LHCN-M2 (cell line): ENCODE measurements around the gene UBE2J2. TPM values are rescaled to one million over a fixed set of nuclear protein-coding genes. Genes with fewer than 3 reads are reported as not detected.
"Not testable (repeated sequence)": the region's sequence is repeated elsewhere in the genome, so short reads cannot be mapped to it uniquely, and the experiment has no call there.

ENCODE experiments used
- DNase-seq: peaks from one replicate; pipeline ENCODE4 v3.0.0-alpha.2; 2012; ENCODE audit warnings: low read depth
- polyA plus RNA-seq: library from polyadenylated mRNA; unstranded; fragments of >200 nt; gene quantifications from one replicate; pipeline ENCODE4 v1.2.1, GENCODE V29; 2012; ENCODE audit warnings: missing spikeins
- total RNA-seq: library from RNA; depleted of rRNA; stranded (reverse); fragments of >200 nt; gene quantifications from 2 replicates; pipeline ENCODE4 v1.2.3, GENCODE V29; 2014; rRNA removed

Gene UBE2J2
- 57.4 and 62.3 TPM in 2 replicates for total RNA-seq
- 45.4 TPM for polyA plus RNA-seq

DNA sequence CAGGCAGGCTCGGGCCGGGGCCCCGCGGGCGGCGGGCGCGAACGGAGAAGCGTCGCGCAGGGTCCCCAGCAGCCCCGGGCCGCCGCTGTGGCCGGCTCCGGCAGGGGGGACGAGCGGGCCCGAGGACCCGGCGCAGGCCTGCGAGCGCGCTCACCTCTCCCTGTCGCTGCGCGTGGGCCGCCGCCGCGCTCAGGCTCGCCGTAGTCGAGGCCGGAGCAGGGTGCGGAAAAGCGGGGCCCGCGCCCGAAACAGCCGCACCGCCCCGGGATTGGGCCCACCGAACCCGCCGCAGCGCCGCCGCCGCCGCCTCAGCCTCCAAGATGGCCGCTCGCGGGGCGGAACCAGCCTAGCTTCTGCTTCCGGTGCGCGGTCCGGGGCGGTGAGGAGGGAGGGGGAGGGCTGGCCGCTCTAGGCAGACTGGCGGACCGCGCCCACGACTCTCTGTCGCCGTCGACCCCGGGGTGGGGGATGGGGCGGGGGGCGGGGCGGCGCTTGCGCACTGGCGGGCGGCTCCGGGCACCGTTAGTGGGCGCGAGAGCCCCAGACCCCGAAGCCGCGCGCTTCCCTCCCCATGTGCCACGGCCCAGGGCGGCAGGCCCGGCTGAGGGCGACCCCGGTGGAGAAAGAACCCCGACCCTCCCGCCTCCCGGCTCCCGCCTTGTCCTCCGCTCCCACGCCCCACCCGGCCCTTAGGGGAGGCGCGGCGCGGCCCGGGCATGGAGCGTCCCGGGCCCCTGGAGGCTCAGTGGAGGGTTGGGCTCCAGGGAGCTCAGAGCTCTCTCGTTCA lies at the start of gene UBE2J2:
Gene UBE2J2 (minus strand): TSS at position 343 of the 787 bp plus-strand sequence. CDS start 5,862 bp downstream, outside the sequence.
- peak; percentile 82 for DNase-seq

DNA sequence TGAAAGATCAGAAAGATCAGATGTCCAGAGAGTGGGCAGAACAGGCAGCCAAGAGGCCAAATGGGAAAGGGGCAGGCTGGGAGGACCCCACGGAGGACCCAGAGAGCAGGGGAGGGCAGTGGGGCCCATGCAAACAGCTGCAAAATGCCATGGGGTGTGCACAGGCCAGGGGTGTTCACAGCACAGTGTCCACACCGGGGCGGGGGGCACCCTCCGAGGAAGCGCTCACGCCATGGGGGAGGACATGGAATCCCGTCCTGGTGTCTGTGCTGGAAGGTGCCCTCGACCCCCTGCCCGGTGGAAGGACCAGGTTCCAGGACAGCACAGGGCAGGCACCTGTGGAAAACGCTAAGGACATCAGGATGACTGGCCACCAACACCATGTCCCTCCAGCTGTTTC lies 49.3 kb upstream of the UBE2J2 start:
- no peak for DNase-seq

DNA sequence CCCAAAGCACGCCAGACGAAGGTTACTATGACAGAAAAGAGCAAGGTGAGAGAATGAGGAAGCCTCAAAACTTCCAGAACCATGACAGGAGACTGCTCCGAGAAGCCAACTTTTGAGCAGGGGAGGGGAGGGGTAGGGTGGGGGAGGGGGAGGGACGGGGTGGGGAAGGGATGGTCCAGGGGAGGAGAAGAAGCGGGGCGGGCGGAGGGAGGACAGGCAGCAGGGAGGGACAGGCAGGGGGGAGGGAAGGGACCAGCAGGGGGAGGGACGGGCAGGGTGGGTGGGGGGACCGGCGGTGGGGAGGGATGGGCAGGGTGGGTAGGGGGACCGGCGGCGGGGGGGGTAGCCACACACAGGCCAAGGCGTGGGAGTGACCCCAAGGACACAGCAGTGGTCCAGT lies 48.8 kb upstream of the UBE2J2 start:
- no peak for DNase-seq

DNA sequence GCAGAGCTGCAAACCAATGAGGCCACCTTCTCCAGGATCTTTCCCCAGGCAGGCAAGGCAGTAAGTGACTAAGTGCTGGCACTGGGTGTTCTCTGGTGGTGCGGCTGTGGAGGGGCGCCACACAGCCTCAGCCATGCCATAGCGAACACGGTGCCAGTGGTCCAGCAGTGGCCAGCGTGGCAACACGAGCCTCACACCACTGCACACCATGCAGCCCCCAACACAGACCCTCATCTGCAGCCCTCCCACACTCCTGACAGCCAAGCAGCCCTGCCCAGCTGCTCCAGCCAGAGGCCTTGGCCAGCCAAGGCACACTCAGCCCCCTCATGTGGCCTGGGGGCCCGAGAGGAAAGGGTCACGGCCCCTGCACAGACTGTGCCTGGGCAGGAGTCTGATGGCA lies 47.8 kb upstream of the UBE2J2 start:
- DNase-seq = no peak

DNA sequence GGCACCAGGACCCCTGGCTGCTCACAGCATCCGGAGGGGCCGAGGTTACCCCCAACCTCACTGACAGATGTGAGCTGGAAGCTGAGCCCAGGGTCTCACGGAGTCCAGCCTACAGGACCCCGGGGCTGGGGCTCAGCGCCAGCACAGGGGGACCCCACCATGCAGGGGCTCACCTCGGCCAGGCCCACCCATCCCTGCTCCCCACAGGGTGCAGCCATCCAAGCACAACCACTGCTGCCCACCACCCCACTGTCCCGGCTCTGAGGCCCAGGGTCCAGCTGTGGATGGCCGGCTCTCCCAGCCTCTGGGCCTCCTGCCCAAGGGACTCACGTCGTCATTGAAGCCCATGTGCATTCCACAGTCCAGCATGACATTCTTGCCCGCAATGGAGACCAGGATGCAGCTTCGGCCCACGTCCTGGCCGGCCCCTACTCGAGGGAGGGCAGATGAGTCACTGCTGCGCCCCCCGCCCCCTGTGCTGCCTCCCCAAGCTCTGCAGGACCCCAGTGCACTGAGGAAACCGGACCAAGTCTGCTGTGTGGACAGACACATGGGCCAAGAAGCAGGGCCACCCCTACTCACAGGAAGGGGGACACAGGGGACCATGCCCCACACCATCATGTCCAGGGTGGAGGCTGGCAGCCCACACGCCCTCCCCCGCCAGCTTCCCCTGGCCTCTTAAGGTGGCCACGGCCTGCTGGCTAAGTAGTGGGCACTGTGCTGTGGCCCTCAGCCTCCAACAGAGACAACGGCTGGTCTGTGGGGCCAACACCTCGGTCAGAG lies 47.2 kb upstream of the UBE2J2 start:
- DNase-seq = no peak

DNA sequence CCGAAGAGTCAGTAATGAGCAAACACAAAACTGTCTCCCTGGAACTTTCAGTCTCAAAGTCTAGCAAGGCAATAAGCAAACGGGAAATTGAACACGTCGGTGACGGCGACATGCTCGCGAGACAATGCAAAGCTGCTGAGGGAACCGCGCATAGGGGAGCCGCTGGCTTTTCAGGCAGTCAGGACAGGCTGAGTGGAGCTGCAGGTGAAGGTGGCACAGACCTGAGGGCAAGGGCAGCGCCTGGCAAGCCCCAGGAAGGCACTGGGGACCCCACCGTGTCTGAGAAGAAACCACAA lies 45.9 kb upstream of the UBE2J2 start:
- DNase-seq = no peak

DNA sequence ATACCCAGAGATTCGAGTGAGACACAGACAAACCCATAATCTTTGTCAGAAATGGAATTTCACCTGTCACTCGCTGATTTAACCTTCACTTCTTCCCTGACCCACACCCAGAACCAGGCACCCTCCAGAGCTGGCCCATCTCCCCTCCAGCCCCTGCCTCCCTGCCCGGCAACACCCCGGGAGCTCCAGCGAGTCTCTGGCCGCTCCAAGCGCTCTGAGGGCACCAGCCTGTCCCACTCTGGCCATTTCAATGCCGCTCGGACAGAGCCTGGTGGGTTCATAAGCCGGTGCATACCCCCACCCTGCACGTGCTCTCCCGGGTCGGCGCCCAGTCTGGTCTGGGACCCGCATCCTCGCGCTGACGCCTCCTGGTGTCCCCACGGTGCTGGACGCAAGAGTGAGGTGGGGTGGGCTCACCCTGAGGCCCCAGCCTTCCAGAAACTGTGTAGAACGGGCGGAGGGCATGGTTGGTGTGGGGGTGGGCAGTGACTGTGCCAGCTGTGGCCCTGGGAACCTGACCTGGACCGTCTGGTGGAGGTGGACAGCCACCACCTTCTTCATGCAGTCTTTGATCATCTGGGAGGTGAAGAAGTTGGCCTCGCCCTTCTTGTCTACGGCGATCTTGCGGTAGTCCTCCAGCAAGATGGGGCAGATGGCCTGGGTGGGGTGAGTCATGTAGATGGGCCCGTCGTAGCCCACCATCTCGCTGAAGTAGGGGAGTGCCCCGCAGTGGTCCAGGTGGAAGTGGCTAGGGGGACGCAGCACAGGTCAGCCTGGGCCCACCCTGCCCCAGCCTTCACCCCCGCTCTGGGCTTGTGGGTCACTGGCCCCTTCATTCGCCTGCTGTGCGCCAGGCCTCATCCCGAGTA lies 45.4 kb upstream of the UBE2J2 start:
- no peak for DNase-seq

DNA sequence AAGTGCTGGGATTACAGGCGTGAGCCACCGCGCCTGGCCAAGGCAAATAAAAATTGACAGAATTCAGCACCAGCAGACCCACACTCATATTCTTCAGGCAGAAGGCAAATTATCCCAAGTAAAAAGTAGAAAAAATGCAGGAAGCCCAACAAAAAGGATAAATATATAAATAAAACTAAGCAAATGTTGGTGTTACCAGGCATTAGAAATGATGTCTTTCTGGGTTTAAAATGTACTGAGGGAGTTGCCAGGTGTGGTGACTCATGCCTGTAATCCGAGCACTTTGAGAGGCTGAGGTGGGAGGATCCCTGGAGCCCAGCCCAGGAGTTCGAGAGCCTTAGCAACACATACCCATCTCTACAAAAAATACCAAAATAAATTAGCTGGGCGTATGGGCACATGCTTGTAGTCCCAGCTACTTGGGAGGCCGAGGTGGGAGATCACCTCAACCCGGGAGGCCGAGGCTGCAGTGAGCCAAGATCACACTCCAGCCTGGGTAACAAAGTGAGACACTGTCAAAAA lies 44.5 kb upstream of the UBE2J2 start:
- peak; percentile 95 for DNase-seq

DNA sequence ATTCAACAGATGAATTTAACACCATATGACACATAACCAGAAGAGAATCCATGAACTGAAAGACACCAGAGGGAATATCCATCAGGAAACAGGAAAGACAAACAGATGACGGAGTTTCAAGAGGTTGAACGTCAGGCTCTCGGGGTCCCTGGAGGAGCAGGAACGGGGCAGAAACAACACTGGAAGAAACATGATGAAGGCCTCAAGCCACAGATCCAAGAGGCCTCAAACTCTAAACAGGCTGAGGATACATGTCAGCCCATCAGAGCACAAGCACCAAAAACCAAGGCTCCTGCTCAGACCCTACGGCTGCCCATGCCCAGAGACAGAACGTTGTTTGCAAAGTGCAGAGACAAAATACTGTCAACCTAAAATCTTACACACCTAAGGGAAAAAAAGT lies 43.8 kb upstream of the UBE2J2 start:
- no peak for DNase-seq

DNA sequence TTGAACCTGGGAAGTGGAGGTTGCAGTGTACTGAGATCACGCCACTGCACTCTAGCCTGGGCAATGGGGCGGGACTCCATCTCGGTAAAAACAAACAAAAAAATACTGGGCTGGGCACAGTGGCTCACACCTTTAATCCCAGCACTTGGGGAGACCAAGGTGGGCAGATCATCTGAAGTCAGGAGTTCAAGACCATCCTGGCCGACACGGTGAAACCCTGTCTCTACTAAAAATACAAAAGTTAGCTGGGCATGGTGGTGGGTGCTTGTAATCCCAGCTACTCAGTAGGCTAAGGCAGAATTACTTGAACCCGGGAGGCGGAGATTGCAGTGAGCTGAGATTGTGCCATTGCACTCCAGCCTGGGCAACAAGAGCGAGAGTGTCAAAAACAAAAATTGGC lies 42.5 kb upstream of the UBE2J2 start:
- not testable (repeated sequence) for DNase-seq

DNA sequence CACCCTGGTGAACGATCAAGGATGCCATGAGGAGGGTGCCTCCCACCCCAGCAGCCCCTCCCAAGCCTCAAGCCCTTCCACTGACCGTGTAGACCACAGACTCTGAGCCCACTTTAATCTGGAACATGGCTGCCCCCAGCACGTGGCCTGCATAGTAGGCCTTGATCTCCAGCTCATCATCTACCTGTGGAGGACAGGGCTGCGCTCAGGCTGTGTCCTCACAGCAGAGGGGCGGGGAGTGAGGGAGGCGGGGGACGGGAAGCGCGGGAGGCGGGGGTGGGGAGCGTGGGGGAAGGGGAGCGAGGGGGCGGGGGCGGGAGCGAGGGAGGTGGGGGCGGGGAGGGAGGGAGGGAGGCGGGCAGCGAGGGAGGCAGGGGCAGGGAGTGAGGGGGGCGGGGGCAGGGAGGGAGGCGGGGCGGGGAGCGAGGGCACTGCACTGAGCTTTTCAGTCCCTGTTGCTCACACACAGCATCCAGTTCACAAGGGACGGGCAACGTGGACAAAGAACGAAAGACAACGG lies 41.8 kb upstream of the UBE2J2 start:
- DNase-seq = no peak

DNA sequence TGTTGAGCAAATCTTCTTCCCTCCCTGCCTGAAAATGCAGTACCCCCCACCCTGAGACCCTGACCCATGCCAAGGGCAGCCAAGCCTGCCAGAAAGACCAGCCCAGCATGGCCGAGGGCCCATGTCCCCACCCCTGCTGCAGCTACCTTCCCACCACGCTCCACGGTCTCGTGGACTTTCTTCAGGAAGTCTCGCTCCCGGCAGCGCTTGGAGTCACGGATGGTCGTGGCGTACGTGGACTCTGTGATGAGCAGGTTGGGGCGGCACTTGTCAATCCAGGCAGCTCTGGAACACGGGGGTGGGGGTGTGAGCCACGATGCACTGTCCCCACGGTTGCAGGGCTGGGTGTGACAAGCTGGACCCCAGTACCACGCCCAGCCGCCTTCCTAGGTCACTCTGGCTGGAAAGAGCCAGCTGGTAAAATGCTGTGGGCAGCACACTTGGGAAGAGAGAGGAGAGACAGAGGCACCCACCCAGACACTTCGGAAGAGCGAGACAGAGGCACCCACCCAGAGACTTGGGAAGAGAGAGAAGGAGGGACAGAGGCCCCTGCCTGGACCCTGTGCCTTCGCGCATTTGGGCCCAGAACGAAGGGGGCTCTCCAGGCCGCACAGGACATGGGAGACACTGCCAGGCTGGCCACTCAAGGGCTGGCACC lies 41.2 kb upstream of the UBE2J2 start:
- no peak for DNase-seq

DNA sequence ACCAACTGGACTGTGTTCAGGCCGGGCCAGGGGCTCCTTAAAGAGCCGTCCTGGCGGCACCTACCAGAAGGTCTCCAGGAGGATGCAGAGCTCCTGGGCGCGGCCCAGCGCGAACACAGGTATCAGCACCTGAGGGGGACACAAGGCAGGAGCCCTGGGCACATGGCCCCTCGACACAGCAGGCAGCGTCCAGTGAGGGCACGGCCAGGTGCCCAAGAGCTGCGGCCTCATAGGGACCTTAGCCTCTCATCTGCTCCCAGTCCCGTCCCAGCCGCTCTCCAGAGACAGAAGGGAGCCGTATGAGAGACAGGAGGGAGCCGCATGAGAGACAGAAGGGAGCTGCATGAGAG lies 40.6 kb upstream of the UBE2J2 start:
- DNase-seq = no peak

DNA sequence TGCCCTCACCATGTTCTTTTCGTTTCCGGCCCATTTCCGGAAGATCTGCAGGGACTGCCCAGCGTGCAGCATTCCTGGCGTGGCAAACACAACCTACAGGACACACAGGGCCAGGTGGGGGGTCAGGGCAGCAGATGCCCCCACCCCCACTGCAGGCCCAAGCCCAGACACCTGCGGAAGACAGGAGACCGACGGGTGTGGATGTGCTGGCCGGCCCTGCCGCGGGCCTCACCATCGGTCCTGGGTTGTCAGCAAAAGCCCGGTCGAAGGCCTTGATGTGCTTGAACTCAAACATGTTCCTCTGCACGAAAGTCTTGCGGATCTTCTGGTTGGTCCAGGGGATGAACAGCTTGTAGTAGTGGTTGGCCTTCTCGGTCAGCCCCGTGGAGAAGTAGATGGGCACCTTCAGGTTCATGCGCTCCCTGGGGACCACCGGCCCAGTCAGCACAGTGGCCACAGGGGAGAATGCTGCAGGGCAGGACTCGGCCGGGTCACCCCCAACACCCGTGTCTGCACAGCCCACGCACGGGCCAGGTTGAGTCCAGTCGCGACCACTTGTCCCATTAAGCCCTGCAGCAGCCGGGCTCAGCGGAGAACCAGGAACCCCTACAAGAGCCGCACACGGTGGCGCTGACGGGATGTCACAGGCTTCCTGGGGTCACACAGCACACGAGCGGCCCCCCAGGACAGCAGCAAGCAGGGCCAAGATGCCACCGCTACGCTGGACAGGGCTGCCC lies 40.0 kb upstream of the UBE2J2 start:
- no peak for DNase-seq

DNA sequence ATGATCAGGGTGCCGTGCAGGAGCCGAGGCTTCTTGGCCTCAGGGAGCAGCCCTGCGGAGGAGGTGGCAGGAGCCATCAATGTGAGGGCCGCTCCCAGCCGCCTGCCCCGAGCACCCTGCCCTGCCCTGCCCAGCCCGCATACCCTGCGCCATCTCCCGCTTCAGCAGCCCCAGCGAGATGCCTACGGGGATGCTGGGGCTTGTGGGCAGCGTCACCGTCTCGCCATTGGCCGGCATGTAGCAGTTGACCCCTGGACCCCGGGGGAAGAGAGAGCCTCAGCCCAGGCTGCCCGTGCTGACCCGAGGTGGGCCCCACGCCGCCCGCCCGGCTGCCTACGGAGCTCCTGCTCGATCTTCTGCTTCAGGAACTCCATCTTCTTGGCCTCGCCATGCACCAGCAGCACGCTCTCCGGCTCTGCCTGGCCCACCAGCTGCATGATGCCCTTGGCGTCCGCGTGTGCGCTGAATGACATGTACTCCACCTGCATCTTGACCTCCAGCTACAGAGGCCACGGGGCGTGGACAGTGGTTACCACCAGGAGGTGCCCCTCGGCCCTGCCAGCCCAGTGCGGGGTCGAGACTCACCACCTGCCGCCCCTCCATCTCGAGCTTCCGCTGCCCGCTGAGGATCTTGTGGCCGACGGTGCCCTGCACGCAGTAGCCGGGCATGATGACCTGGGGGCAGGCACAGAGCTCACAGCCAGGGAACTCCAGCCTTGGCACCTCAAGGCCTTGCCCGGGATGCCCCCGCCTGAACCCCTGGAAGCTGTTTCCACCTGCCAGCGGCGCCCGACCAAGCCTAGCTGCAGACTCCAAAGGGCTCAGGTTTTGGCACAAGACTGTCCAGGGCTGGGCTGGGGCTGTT lies 39.0 kb upstream of the UBE2J2 start:
- DNase-seq = no peak

DNA sequence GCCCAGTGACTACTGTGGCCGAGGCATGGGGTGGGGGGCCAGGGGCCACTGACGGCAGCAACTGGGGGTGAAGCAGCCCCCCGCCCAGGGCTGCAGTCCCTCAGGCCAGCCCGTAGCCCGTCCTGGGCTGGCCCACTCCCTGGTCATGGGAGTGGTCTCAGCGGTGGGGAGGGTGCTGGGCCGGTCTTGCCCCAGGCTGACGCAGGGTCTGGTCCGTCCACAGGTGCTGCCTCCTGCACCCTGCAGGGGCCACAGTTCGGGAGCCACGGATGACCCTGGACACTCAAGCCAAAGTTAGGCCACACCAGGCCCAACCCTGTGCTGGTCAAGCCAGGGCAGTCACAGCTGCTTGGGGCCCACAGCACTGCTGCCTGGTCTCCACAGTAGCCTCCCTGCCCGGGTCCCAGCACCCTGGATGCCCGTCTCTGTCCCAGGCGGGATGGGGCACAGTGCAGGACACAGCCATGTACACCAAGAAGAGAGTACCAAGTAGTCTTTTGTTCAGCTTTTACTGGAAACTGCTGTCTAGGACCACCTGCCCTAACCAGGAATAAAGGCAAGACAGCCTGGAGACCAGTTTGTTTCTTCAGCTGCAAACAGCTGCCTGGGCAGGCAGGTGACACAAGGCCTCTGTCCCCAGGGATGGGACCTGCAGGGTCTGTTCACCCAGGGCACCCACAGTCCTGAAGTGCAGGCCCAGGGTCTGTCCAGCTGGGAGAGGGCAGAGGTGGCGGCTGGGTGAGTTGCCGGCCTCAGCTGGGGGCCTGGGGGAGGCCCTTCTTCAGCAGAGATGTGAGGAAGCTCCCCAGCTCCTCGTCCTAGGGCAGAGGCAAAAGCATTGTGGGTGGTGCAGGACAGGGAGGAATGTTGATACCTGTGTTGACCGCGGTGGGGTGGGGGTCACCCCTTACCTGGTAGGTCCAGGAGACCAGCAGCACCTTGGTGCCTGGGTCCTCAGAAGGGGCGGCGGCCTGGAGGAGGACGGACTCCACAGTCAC lies 37.8 kb upstream of the UBE2J2 start:
- DNase-seq = no peak

DNA sequence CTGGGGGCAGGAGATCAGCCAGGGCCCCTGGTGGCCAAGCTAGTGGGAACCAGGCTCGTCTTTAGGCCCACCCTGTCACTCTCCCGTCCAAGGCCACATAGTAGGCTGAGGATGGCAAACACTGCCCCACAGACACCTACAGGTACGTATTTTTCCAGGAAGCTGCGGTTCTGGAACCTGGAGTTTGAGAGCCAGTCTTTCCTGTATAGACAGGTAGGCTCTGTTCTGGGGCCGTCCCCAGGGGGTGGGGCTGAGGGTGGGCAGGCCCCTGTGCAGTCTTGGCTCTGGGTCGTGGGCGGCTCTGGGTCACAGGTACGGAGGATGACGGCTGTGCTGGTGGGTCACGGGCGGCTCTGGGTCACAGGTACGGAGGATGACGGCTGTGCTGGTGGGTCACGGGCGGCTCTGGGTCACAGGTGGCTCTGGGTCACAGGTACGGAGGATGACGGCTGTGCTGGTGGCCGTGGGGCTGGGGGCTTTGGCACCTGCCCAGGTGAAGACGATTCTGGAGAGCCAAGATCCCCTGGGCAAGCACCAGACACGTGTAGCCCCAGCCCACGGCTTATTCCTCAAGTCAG lies 36.9 kb upstream of the UBE2J2 start:
- DNase-seq = no peak

DNA sequence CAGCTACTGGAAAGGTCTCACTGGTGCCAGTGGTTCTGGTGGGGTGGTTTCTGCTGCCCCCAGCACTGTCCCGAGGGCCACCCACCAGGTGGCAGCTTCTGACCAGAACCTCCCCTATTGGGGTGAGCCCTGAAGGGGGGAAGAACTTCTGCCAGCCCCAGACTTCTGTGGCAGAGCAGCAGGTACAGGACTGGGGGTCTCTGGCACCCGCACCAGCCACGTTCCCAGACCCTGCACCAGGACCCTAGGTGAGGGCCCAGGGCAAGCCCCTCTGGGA lies 36.4 kb upstream of the UBE2J2 start:
- no peak for DNase-seq
